HK-2 (cell line): ENCODE data around the gene ANKRD13C.
"Not testable (repeated sequence)": the region's sequence is repeated elsewhere in the genome, so short reads cannot be mapped to it uniquely, and the experiment has no call there.

ENCODE experiments used
- DNase-seq: peaks from one replicate; pipeline ENCODE4 v3.0.0-alpha.2; 2018; ENCODE audit not compliant: unreplicated experiment

Gene ANKRD13C

GRCh38 chr1:70360321-70360720 is 5.8 kb upstream of the ANKRD13C start:
- no peak for DNase-seq

DNA sequence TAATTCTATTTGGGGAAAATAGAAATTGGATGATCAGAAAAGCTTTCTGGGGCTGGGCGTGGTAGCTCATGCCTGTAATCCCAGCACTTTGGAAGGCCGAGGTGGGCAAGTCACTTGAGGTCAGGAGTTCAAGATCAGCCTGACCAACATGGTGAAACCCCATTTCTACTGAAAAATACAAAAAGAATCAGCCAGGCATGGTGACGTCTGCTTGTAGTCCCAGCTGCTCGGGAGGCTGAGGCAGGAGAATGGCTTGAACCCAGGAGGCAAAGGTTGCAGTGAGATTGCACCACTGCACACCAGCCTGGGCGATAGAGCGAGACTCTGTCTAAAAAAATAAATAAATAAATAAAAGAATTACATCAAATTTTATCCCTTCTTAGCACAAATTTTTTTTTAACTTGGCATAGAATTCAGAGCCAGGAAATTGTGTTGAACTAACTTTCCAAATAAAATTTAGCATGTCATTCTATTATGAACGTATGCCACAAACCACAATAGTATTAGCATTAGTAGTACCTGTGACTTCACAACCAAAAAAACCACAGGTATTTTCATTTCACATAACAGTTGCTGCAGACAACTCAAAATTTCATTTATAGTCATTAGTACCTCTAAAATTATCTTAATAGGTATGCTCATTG is 4.5 kb upstream of the ANKRD13C start:
- no peak for DNase-seq

GRCh38 chr1:70355920-70356319 is 1.4 kb upstream of the ANKRD13C start:
- no peak for DNase-seq

GRCh38 chr1:70355111-70355407 is 537 bp upstream of the ANKRD13C start:
- DNase-seq = no peak

GRCh38 chr1:70353601-70354331 is 756 bp downstream of the ANKRD13C start:
- DNase-seq = peak; percentile 63

GRCh38 chr1:70353044-70353443 is 1.5 kb downstream of the ANKRD13C start:
- DNase-seq = no peak

DNA sequence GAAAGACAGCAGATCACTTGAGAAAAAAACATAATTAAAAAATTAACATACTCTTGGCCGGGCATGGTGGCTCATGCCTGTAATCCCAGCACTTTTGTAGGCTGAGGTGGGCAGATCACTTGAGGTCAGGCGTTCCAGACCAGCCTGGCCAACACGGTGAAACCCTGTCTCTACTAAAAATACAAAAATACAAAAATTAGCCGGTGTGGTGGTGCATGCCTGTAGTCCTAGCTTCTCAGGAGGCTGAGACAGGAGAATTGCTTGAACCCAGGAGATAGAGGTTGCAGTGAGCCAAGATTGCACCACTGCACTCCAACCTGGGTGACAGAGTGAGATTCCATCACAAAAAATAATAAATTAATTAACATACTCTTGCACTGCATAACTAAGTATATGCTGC is 4.7 kb downstream of the ANKRD13C start:
- DNase-seq = not testable (repeated sequence)

DNA sequence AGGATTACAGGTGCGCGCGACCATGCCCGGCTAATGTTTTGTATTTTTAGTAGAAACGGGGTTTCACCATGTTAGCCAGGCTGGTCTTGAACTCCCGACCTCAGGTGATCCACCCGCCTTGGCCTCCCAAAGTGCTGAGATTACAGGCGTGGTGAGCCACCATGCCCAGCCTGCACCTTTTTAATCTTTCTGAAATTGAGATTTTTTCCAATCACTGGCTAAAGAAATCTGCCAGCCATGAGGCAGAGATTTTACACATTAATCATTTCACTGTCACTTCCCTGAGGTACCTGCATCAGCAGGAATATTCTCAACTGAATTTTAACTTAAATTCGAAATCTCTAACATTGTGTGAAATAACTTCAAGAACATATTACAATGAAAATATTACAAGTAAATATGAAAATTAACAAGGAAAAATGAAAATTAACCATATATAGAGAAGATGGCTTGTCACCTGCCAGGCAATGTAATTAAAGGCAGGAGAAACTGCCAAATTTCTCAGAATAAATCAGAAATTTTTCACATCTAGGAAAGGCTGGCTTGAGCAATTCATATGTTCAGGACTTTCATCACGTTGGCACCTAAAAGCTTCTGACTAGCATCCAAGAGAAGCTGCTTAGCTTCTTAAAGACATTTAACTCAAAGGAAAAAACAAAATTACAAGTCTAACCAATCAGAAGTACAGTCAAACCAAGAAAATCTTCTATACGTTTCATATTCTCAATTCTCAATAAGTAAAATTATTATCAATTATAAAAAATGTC is 5.9 kb downstream of the ANKRD13C start:
- DNase-seq = no peak

DNA sequence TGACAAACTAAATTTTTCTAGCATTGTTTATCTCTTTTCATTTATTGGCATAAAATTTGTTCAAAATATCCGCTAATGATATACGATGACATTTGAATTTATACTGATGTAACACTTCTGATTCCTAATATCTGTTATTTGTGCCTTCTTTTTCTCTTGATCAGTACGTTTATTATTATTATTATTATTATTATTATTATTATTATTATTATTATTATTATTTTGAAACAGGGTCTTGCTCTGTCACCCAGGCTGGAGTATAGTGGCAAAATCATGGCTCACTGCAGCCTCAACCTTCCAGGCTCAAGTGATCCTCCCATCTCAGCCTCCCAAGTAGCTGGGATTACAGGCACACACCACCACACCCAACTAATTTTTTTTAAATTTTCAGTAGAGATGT is 14.9 kb downstream of the ANKRD13C start:
- not testable (repeated sequence) for DNase-seq

DNA sequence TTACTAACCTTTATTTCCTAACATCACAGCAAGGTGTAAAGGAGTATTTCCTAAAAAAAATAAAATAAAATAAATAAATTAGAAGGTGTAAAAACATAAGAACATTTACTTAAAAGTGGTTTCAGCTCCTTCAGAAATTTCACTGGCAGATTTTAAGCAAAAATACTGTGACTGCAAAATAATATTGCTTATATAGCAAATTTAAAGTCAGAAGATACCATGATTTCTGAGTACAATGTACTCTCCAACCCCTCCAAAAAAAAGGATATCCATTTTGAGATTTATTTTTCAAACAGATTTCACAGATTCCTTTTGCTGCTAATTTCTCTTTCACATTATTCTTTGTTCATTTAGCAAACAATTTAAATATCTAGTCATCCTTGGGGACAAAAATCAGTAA is 18.5 kb downstream of the ANKRD13C start:
- no peak for DNase-seq

DNA sequence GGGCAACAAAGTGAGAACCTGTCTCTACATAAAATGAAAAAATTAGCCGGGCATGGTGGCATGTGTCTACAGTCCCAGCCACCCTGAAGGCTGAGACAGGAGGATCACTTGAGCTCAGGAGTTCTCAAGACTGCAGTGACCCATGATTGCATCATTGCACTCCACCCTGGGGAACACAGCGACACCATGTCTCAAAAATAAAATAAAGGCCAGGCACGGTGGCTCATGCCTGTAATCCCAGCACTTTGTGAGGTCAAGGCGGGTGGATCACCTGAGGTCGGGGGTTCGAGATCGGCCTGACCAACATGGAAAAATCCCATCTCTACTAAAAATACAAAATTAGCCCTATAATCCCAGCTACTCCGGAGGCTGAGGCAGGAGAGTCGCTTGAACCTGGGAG is 20.1 kb downstream of the ANKRD13C start:
- no peak for DNase-seq

DNA sequence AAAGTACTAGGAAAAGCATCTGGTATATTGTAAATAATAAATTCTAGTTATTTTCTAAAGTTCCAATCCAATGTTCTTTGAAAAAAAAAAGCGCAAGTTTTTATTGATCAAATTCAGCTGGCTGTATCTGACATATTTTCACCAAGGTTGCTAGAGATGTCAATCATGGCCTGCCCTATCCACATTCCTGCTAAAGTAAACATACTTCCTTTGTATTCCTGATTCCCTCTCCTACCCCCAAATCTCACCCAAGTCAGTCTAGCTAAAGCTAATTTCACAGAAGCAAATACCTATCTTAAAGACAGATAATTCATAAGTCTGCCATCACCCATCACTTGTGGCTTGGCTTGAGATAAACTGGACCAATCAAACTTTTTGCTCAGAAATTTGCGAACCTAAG is 21.3 kb downstream of the ANKRD13C start:
- DNase-seq = no peak

GRCh38 chr1:70331962-70332361 is 22.6 kb downstream of the ANKRD13C start:
- DNase-seq = no peak

DNA sequence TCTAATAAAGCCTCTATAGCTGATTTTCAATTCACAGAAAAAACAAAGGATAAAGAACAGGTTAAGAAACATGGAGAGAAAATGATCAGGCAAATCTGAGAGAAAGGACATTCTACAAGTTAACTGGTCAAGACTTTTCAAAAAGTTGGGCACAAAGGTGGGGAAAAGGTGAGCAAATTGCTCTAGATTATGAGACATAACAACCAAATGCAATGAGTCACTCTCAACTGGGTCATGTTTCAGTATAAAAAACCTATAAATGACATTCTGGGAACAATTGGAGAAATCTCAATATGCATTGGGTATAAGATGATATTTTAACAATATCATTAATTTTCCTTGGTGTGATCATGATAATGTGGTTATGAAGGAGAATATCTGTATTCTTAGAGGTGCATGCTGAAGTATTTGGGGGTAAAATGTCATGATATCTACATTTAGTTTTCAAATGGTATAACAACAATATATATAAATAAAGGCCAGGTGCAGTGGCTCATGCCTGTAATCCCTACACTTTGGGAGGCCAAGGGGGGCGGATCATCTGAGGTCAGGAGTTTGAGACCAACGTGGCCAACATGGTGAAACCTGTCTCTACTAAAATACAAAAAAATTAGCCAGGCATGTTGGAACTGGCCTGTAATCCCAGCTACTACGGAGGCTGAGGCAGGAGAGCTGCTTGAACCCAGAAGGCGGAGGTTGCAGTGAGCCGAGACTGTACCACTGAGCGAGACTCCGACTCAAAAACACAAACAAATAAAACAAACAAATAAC is 27.0 kb downstream of the ANKRD13C start:
- DNase-seq = no peak

GRCh38 chr1:70324683-70325082 is 29.8 kb downstream of the ANKRD13C start:
- no peak for DNase-seq

DNA sequence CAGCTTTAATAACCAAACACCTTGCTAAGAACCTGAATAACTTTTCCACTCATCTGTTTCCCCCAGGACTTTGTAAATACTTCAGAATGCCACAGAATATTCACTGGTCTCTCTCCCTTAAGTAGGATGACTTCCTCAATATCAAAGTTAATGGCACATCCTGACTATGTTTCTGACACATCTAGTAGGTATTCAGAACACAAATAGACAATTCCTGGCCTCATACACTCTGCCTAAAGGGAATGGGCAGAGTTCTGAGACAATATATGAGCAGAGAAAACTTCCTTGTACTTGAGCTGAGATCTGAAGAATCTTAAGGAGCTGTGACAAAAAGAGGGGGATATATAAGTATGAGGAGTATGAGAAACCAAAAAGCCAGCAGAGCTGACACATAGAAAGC is 34.8 kb downstream of the ANKRD13C start:
- no peak for DNase-seq

DNA sequence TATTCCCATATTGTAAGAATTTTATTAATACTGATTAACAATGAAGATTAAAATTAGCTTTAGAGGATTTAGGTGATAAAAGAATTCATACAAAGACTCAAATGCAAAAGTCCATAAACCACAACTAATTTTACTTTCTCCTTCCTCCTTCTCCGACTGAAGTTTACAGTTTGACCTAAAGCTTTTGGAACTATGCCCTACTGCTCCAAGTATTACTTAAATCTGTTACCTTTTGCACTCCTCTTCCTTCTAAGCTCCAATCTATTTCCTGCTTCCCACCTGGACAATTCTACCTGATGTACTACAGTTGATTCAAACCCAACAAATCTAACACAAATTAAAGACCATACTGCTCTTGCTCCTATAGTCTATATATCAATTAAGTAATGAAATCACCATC is 36.3 kb downstream of the ANKRD13C start:
- DNase-seq = no peak

- no peak for DNase-seq
Measured at GRCh38 chr1:70317087-70317486, 37.4 kb downstream of the ANKRD13C start.

GRCh38 chr1:70315782-70316181 is 38.7 kb downstream of the ANKRD13C start:
- no peak for DNase-seq

DNA sequence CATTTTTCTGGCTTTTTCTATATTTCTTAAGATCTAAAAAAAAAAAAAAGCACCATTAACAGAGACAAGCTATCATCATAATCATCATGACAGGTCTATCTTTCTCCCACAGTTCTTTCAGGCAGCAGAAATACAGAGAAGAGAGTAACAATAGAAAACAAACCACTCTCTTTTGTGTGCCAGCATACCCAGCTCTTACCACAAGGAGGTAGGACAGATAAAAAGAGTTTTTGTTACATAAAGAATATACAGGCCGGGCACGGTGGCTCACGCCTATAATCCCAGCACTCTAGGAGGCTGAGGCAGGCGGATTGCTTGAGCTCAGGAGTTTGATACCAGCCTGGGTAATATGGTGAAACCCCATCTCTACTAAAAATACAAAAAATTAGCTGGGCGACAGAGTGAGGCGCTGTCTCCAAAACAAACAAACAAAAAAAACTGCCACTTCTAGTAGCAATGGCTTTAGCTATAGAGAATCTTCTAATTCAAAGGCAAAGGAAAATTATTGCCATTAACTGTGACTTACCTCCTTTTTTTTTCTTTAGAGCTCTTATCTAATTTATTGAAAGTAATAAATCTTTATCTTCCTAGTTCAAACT is 39.7 kb downstream of the ANKRD13C start:
- DNase-seq = no peak

DNA sequence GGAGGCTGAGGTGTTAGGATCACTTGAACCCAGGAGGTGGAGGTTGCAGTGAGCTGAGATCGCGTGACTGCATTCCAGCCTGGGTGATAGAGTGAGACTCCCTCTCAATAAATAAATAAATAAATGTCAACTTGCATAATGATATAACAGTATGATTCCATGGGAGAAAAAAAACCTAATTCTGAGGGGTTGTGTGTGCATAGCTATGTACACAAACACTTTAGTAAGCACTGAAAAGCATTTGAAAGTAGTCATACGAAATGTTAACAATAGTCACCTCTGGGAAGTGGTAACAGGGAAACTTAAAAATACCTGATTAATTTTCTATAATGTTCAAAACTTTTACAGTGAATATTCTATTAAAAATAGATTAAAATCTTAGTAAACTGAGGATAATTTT is 43.2 kb downstream of the ANKRD13C start:
- DNase-seq = no peak

GRCh38 chr1:70299472-70299871 is 55.0 kb downstream of the ANKRD13C start:
- no peak for DNase-seq
